NCI-H2029 (cell line): ENCODE measurements around the gene EPS8.

ENCODE experiments used
- DNase-seq: peaks from one replicate; lab custom pipeline; 2025; lab: John Stamatoyannopoulos, UW

EPS8 gene

DNA sequence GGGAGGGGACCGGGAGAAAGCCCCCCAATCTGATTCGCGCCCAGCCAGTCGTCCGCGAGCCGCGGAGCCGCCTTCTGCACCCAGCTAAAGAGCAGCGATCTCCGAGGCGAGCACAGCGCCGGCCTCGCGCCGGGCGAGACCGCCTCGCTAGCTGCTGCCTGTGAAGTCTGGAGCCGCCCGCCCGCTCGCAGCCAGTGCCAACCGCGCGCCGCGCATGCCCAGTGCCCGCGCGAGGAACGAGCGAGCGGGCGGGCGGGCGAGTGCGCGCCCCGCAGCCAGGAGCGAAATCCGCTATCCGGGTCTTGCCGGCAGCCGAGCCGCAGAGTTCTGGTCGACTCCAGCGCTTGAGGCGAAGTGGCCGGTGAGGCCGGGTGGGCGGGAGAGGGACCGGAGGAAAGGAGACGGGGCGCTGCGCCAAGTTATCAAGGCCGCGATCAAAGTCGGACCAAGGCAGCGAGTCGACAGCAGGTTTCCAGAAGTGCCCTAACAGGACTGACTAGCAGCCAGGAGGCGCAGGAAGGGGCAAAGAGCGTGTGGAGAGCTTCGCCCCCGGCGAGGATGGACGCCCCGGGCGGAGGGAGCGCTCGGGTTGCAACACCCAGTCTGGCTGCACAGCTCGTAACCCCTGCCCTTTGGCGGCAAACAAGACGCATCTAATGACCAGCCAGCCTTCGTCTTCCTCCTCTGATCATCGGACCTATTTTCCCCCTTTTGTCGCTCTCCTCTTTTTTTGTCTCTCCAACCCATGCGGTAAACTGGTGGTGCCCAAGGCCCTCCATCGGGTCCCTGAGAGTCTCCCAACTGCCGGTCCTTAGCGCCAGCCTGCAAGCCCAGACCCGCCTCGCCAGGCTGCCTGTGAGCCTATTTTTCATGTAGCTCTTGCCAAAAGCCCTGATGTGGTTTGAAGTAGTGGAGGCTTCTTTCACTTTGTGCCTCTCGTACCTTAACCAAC lies at the start of gene EPS8:
Gene EPS8 (minus strand): TSS at position 169 of the 952 bp plus-strand sequence. CDS start 106,437 bp downstream, outside the sequence.
- peak; percentile 82 for DNase-seq

DNA sequence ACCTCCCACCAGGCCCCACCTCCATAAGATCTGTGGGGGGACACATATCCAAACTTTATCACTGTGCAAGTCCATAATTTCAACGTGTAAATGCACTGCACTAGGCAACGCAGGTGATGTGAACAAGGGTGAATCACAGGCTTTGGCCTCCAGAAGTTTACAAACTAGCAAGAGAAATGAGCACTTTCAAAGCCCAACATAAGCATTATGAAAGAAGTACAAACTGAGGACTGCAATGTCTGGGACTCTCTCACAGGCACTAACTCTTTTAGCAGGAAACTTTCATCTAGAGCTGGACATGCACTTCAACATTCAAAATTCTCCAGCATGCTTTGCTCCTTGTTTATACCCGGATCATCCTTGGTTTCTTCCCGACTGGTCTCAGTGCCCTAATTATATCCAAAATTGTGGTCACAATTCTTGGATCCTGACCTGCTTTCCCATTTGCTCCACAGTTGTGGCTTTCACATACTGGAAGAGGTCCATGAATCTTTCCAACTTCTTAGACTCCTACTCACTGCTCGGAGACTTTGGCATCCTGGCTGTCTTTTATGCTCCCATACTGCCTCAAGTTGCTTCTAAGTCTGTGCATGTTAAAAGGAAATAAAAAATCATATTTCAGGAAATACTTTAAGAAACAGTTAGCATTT lies 48.1 kb upstream of the EPS8 start:
- no peak for DNase-seq

DNA sequence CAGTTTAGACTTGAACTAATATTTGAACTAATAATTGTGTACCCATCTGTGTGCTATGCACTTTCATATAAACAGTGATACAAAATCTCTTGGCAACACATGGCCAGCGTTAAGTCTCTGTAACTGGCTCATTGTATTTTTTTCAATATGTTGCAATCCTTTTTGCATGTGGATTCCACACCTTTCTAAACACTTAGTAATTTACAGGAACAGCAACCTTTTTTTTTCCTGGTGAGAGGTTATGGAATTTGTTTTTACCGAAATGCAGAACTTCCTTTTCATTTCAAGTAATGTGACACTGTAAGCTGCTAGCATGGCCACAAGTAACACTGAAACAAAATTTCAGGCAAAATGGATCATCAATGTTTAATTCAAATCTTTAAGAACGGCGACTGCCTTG lies 45.4 kb upstream of the EPS8 start:
- no peak for DNase-seq

DNA sequence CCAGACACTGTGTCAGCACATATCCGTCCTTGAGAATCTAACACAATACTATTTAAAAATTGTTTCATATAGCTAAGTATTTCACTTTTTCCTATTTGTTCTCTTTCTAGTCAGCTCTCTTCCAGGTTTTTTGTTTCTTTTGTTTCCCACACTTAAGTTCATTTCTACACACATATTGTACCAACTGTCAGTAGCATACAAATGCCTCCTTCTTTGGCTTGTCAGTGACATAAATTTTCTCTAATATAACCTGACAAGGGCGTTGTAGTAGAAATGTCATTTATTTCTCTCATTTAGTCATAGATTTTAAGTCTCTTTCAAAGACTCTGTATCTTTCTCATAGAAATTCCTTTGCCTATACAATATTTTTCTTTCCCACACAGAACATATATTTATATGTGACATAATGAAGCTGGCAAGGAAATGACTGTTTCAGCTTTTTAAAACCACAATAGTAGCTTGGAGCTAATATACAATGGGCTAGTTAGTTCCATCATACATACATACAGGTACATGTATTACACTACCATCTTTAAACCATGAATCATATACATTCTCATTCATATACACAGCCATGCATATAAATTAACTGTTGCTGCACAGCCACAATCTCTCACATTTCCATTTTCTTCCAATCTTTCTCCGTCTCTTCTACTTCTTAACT lies 42.3 kb upstream of the EPS8 start:
- no peak for DNase-seq

DNA sequence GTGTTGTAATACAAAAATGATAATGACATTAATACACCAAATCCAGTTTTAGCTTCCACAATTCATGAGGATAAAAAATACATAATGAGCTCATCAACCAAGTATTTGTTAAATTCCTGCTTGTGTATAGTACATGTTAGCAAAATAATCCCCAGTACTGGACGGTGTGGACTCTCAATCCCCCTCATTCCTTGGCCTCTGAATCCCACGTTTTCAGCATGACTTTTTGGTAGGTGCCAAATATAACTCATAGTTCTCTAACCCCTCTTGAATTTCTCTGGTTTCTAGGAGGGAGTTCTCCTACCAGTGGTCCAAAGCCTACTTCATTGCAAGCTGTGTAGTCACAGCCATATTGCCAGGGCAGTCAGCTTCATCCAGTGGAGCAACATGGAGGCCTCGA lies 41.4 kb upstream of the EPS8 start:
- no peak for DNase-seq

DNA sequence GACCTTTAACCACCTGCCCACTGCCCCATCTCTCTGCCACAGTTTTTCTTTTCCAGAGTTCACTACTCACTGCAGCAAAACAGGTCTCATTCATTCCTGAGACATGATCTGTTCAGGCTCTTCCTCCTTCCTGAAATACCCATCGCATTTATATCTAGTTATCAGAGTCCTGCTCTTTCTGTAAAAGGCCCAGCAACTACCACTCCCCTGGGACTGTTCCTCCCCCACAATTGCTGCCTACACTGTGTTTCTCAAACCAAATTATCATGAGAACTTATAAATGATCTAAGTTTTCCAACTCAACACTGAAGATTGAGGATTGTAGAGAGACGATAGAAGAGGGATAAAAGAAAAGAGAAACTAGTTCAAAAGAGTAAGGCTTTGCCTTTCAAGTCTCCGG lies 40.8 kb upstream of the EPS8 start:
- no peak for DNase-seq

DNA sequence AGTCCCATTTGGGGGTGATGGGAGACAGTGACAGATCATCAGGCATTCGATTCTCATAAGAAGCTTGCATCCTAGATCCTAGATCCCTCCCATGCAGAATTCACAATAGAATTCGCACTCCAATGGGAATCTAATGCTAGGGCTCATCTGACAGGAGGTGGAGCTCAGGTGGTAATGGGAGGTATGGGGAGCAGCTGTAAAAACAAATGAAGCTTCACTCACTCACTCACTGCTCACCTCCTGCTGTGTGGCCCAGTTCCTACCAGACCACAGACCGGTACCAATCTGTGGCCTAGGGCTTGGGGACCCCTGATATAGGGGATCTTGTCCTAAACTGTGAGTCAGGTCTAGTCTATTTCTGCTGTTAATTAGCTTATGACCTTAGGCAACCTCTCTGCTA lies 40.1 kb upstream of the EPS8 start:
- DNase-seq, result no peak

DNA sequence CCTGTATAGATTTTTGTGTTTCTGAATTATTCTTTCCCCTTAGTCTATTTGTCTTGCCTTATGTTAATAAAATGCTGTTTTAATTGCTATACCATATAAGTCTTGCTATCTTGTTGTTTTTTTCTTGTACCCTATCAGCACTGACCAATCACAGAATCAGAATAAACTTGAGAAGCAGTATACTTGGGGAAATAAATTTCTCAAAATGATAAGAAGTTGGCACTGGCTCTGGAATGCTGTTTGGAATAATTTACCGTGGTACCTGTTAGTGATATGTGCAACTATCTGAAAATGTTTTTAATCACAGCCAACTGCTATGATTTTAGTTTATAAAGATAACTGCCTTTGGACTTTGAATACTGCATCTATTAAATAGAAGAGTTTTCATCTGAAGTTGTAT lies 37.9 kb upstream of the EPS8 start:
- DNase-seq, result no peak

DNA sequence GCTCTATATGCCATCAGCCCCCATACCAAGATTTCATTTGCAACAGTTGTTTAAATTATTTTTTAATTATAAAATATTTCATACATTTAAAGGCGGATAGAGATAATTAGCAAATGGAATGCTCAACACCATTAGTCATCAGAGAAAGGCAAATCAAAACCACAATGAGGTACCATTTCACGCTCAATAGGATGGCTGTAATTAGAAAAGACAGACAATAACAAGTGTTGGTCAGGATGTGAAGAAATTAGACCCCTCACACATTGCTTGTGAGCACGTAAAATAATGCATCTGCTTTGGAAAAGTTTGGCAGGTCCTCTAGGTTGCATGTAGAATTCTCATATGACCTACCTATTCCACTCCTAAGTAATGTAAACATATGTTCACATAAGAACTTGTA lies 35.3 kb upstream of the EPS8 start:
- no peak for DNase-seq

DNA sequence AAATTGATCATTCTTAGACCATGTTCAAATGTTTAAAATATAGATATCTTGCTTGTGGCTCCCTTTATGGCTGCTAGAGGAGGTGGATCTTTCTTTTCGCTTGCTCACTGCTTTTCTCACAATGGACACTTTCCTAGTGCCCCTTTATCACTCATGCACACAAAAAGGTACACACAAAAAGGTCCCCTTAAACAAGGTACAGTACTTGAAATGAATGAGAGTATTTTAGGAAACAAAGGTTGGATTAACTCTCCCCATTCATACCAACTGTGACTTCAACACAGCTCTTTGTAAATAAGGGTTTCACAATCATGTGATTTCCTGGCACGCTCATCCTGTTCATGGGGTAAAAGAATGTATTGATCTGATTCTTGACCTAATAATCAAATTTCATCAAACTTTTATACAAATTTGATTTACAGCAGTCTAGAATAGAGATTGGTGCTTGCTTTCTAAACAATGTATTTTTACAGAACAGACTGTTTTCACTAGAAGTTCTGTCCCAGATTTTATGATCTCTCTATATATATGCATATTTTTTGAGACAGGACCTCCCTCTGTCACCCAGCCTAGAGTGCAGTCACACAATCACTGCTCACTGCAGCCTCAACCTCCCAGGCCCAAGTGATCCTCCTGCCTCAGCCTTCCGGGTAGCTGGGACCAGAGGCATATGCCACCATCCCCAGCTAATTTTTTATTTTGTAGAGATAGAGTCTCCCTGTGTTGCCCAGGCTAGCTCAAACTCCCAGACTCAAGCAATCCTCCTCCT lies 34.4 kb upstream of the EPS8 start:
- no peak for DNase-seq

DNA sequence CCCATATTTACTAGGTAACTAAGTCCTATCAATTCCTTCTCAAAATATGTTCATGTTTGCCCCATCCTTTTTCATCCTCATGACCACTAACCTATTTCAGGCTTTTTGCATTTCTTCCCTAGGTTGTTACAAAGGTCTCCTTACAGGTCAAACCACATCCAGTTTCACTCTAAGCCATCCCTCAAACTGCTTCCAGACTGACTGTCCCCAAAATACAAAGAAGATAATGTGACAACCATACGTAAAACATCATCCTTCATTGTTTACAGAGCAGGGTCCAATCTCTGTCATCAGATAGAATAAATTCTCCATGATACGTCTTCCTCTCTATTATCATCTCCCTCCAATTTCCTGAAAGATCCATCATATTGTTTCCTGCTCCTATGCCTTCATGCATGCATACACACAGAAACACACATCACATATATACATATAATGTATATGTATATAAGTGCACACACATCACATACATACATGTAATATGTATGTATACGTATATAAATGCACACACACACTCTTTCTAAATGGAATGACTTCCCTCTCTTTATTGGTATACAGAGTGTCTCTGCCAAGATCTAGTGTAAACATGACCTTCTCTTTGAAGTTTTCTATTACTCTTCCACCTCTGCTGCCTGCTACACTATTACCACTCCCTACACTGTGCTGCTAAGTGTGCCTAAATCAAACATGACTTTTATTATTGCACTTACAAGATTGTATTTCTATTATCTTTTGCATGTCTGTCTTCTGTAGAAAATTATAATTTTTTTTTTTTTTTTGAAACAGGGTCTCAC lies 30.7 kb upstream of the EPS8 start:
- DNase-seq, result no peak

DNA sequence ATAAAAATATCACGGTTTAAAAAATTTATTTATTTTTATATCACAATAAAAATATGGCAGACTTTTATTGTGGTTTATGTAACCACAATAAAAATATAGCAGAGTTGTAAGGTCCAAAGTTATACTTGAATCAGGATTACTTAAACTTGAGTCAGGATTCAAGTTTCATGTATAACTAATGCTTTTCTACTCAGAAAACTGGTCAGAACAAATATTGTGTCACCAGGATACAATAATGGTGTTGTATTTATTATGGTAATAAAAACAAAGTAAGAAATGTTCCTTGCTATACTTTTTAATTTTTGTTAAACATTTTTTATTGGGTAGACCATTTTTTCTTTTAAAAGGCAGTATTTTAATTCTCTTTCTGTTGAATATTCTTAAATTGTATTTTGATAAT lies 29.2 kb upstream of the EPS8 start:
- DNase-seq, result no peak

DNA sequence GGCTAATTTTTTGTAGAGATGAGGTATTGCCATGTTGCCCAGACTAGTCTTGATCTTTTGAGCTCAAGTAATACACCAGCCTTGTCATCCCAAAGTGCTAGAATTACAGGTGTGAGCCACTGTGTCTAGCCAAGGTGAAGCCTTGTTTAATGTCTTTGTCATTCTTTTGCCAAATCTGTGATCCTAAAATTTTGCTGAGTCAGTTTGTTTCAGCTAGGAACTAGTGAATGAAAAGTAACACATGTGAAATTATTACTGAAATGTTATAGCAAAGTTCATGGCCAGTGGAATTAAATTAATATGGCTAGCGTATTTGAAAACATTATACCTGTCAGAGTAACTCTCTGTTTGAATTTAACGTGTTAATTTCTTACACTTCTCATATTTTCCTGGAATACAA lies 26.5 kb upstream of the EPS8 start:
- DNase-seq, result no peak

DNA sequence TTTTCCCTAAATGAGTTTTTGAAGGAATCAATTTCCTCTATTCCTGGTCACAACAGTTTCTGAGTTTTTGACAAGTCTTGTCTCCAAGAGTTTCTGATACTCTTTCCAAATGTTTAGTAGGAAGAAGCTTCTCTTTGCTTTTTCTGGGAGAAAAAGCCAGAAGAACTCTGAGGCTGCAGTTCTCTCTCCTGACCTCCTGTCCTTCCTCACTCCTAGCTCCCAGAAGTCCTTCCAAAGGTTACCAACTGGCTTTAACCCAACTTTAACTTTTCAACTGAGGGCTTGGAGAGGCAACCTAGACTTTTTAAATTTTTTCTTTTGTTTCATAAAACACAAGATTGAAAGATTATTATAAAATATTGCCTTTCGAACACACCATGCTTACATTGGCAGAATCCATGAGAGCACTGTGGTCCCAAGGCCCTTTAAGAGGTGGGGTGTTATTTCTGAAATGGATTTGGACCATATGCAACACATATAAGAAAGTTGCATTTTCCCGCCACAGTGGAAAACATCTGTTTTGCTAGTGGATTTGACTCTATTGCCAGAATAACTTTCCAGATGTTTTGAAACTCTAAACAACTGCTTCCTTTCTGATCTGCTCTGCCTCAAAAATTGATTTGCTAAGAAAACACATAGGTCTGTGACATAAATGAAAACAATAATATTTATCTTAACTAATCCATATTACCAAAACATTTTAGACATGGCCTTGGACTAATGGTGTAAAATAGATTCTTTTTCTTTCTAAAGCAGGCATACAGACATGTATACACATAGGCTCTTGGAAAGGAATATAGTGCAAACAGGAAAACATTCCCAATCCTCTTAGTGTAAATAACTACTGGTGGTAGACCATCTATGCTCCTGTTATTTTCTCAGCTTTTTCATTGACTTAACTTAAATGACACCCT lies 22.3 kb upstream of the EPS8 start:
- DNase-seq, result no peak

DNA sequence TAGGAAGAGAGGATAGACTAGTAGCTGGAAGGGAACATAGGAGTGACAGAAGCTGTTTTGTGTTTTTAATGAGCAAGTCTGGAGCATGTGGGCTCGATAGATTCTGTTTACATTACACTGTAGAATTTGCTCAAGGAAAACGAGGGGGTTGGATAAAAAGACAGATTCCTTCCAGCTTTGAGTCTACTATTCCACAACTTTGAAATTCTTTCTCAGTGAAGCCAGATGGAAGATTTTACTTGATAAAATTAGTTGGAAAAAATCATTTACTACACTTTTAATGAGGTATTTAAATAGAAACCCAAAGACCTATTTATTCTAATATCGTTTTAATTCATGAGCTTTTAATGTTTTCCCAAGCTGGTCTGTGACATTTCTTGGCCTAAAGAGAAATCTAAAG lies 19.5 kb upstream of the EPS8 start:
- no peak for DNase-seq

DNA sequence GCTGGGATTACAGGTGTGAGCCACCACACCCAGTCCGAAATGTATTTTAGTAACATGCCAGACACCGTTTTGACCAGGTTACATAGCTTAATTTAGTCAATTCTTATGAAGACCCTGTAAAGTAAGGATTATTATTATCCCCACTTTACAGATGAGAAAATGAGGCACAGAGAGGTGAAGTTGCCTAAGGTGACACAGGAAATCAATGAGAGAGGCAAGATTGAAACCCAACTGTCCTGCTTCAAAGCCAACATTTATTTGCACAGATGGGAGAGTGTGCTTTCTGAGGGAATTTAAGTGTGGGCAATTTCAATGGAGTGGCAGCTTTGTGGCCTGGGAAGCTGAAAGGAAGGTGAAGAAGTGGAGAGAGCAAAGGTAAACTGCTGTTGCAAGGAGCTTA lies 19.1 kb upstream of the EPS8 start:
- DNase-seq, result no peak

DNA sequence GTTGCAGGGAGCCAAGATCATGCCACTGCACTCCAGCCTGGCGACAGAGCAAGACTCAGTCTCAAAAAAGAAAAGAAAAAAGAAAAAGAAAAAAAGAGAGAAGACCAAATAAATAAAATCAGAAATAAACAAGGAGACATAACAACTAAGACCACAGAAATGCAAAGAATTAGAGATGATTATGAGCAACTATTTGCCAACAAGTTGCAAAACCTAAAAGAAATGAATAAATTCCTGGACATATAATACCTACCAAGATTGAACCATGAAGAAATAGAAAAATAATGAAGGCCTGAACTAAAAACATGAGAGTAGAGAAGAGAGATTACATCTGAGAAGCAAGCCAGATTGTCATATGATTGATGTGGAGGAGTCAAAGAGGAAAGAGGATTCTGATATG lies 17.6 kb upstream of the EPS8 start:
- DNase-seq, result no peak

DNA sequence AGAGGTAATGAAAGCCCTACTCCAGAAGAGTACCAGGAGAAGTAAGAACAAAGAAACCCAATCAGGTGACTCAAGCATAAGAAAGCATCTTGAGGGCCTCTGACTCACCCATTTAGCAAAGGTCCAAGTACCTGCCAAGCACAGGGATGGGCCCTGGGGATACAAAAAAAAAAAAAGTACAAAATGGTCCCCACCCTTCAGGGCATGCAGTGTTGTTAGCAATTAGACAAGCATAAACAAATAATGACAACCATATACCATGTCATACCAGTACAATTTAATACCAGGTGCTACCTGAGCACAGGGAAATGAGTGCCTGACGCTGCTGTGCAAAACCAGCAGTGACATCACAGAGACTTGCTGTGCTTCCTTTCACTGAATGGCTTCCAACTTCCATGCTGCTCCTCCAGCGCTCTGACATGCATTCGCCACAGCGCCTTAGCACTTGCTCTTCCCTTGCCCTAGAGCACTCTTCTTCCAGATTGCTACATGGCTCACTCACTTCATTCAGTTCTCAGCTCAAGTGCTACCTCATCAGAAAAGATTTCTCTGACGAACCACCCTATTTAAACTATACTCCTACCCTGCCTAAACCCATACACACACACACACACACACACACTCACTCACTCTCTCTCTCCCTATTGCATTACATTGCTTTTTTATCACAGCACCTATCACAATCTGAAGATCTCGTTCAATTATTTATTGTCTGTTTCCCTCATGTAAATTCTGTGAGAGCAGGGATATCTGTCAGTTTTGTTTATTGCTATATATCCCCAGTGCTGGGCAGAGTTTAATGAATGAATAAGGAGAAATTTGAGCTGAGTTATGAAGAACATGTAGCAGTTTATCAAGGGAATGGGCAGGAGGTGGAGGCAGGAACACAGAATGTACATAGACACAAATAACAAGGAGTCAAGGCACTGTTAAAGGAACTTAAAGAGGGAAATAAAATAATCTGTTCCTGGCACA lies 12.9 kb upstream of the EPS8 start:
- DNase-seq, result no peak

DNA sequence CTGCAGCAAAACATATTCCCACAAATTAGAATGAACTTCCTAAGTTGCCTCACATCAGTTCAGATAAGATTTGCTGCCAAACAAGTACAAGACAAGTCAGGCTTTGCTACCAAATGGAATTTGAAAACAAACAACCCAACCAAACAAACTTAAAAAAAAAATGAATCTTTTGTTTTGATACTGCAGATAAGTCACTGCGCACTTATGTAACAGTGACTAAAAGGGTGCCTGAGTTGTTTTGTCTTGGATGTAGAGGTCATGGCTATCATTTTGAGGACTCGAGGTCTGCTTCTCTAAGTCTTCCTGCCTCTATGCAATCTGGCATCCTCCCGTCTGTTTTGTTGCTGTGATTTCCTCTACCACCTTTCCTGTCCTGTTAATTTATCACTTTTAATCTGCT lies 11.1 kb upstream of the EPS8 start:
- DNase-seq, result no peak
